Kidney epithelial cell (primary cell): ENCODE results near the gene SERPINE2. TPM values are rescaled to one million over a fixed set of nuclear protein-coding genes. Genes with fewer than 3 reads are reported as not detected.
A peak's percentile ranks its signal among the peaks of the same experiment; 100 is the strongest.

Experiments
- DNase-seq: peaks from one replicate; pipeline ENCODE4 v3.0.0-alpha.2; 2010; ENCODE audit warnings: low read depth
- H3K27me3 ChIP-seq: 2 replicates; pipeline ENCODE4 v1.6.0; 2011; ENCODE audit warnings: low read length; ENCODE audit not compliant: control insufficient read depth, insufficient read depth
- H3K36me3 ChIP-seq: 2 replicates; pipeline ENCODE4 v1.5.1; 2011; ENCODE audit warnings: low read length; ENCODE audit not compliant: control insufficient read depth, insufficient read depth
- H3K4me3 ChIP-seq: 2 replicates; pipeline ENCODE4 v1.5.1; 2011; ENCODE audit warnings: low read depth, mild to moderate bottlenecking, control low read depth, low read length
- CTCF ChIP-seq: IDR thresholded peaks from 2 replicates; pipeline ENCODE4 v1.5.1; 2011; ENCODE audit warnings: mild to moderate bottlenecking, moderate library complexity, low read length, control low read depth, inconsistent platforms; ENCODE audit not compliant: insufficient read depth, poor library complexity, severe bottlenecking
- total RNA-seq: library from RNA; depleted of rRNA; stranded (reverse); fragments of >200 nt; gene quantifications from 2 replicates; pipeline ENCODE4 v1.2.3, GENCODE V29; 2015

SERPINE2 gene
- total RNA-seq, 1 donor from 2014 or later: 84.9 TPM

DNA sequence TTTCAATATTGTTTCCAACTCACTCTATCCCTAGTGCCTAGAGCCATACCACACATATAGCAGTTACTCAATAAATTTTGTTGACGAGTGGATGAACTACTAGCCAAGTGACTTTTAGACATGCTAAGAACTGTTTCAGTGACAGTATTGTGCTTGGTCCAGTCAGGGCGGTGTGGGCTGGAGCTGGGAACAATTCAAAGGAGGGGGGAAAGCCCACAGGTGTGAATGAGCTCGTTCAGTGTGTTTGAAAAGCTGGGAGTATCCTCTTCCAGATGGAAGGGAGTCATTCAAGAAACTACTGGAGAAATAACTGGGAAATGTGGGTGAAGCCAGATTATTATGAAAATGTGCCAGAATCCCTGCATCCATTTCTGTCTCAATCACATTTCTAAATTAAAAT lies 1.7 kb upstream of the SERPINE2 start:
- DNase-seq: no peak
- TF ChIP-seq CTCF: no peak
- no peak overlapping the region for H3K4me3 ChIP-seq

GRCh38 chr2:224039770-224040440 lies 819 bp upstream of the SERPINE2 start:
- no peak for DNase-seq
- H3K4me3 ChIP-seq: peak overlapping the region; percentile 70
- H3K36me3 ChIP-seq: no peaks in the 10 kb centered on the region
- no peak for TF ChIP-seq CTCF
- H3K27me3 ChIP-seq: no peaks in the 10 kb centered on the region

More for the DNA sequence above, 1.7 kb upstream of the SERPINE2 start:
- Histone ChIP-seq H3K36me3 (no peaks in the 10 kb centered on the region), H3K27me3 (no peaks in the 10 kb centered on the region)

DNA sequence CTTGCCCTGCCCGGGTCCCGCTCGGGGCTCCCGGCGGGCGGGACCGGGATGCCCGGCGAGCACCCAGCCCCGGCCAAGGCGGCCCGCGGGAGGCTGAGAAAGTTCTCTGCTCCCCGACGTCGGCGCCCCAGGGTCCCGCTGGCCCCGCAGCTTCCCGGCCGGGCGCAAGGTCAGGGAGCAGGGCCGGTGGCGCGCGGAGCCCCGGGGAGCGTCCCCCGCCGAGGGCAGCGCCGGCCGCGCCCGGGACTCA lies 331 bp downstream of the SERPINE2 start:
- no peaks in the 10 kb centered on the region for H3K27me3 ChIP-seq
- DNase-seq: no peak
- H3K4me3 ChIP-seq: peak overlapping the region; percentile 70
- H3K36me3 ChIP-seq: no peaks in the 10 kb centered on the region
- TF ChIP-seq CTCF: no peak

GRCh38 chr2:224038049-224038829 lies 847 bp downstream of the SERPINE2 start:
- no peak for DNase-seq
- Histone ChIP-seq H3K36me3 (no peaks in the 10 kb centered on the region), H3K4me3 (peak overlapping the region; percentile 70), H3K27me3 (no peaks in the 10 kb centered on the region)
- TF ChIP-seq CTCF: no peak

DNA sequence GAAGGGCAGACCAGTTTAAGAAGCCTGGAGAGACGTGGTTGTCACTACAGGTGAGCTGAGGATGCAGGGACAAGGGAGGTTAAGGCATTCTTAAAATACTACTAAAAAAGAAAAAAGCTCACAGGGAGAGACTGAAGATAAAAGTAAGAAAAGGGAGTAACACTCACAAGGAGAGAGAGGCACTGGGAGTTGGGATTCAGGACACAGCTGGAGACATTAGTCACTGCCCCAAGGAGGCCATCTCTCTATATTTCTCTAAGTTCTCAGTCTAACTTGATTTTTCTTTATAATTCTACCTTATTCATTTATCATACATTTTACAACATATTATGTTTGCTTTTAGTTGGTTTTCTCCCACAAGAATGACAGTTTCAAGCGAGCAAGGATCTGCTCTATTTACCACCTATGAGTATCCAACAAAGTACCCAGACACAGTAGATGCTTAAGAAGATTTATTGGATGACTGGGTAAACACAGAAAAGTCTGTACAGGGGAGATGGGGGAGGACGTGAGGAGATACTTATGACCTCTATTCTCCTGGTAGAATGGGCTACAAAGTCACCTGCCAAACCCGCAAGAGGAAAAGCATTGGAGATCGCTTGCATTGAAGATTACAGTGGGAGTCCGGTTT lies 2.2 kb downstream of the SERPINE2 start:
- DNase-seq: no peak
- Histone ChIP-seq H3K27me3 (no peaks in the 10 kb centered on the region), H3K4me3 (no peak overlapping the region), H3K36me3 (no peaks in the 10 kb centered on the region)
- no peak for TF ChIP-seq CTCF
